NCI-H146 treated with DMSO at 0.1 percent for 48 hours (cell line): ENCODE measurements around the gene GLIPR1.
"Not testable (repeated sequence)": the region's sequence is repeated elsewhere in the genome, so short reads cannot be mapped to it uniquely, and the experiment has no call there.

Experiments used
- DNase-seq: peaks from one replicate; lab custom pipeline; 2025; ENCODE audit not compliant: unreplicated experiment; lab: John Stamatoyannopoulos, UW

GLIPR1 gene

DNA sequence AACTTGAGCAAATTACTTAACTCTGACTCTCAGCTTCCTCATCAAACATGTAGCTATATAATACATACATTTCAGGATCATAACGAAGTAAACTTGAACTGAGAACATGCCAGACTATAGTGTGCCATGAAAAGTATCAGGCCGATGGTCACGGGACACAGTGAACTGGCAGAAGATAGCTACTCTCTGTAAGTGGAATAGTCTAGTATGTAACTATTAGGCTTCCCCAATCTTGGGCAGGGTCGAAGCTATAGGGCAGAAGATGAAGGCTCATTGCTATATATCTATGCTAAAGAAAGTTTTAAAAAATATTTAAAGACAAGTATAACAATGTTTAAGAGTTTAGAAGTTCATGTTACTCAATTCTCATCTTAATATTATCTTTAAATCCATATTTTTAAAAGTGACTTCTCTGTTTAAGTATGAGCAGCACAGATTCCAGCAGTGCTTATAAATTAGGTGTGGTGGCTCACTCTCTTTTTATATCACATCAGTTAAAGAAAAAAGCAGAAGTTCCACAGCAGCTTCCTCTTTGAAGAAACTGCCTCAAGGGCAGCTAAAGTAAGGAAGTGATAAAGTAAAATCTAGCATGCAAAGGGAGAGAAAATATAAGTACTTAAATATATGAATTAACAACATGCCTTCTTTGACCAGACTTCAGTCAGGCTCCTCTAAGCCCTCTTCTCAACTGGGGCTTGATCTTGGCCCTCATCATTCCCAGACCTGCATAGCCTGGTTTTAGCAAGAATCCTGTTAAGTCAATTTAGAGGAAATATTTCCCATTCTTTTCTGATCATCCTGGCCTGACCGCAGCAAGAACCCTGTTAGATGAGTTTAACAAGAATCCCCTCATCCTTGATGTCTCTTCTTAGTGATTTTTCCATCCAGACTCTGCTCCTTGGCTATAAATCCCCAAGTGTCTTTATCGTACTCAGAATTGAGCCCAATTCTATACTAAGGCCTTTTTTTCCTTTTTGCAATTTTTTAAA lies 8.4 kb upstream of the GLIPR1 start:
- DNase-seq = no peak

- DNase-seq = no peak
Observed at GRCh38 chr12:75474116-75474515, 6.4 kb upstream of the GLIPR1 start.

DNA sequence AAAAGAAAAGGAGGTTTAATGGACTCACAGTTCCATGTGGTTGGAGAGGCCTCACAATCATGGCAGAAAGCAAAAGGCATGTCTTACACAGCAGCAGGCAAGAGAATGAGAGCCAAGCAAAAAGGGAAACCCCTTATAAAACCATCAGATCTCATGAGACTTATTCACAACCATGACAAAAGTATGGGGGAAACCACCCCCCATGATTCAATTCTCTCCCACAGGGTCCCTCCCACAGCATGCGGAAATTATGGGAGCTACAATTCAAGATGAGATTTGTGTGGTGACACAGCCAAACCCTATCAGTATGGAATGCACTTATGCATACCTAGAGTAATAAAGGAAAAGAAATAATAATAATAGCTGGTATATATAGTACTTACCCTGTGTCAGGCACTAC lies 4.5 kb upstream of the GLIPR1 start:
- no peak for DNase-seq

DNA sequence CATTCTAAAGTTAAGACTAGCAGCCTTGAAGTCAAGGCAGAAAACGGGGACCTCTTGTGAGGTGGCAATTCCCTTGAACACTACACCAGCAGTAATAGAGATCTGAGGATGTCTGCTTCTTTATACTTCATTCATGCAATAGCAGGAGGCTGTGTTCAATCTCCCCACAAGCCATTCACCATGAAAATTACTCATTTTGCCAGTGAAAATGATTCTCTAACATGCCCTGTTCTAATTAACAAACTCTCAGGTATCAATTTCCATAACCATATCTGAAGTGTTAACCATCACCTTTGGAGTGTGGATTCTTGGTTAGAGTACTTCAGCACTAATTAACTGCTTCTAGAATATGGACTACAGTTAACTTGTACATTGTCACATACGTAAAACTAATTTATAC lies 3.4 kb upstream of the GLIPR1 start:
- DNase-seq = no peak

DNA sequence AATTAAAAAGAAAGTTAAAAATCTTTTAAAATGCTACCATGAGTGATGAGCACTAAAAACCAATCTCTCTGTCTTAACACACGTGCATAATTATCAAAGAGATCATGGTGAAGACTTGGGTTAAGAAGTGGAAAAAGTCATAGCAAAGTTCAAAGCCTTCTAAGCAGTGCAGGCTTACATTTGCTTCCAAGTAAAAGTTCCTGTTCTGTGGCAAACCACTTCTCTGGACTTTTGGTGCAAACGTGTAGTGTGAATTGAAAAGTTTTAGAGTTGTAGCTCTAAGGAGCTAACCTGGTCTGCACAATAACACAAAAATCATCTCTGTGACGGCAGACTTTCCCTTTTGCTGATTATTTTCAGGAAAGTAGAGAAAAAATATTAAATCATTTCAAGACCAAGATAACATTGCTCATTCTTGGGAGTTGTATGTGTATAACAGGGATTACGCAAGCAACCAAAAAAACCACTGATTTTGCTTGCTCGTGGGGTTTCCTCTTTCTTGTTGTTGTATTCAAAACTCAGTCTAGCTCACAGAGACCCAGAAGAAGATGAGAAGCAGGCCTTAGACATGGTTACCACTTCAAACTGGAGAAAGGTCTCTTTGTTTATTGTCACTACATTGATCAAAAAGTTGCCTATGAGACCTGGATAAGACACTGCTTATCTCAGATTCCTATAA lies 2.3 kb upstream of the GLIPR1 start:
- DNase-seq = no peak

DNA sequence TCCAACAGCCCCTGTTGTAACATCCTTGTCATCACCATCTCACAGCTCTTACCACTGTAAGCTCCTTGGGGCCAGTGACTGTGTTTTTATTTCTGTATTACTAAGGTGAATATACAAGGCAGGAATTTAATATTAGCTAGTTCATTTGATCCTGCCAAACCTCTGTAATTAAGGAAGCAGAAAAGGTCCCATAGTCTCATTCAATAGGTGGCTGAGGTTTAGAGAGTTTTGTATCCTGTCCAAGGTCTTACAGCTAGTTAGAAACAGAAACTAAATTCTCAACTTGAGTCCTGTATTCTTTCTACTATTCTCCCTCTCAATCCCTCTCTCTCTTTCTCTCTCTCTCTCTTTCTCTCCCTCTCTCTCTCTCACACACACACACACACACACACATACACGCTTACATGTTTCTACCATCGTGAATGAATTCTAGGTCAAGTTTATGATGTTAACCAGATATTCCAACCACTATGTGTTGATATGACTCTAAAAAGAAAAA lies 543 bp upstream of the GLIPR1 start:
- no peak for DNase-seq

GRCh38 chr12:75481013-75481705 lies 604 bp downstream of the GLIPR1 start:
- DNase-seq = no peak

GRCh38 chr12:75481774-75482173 lies 1.2 kb downstream of the GLIPR1 start:
- DNase-seq = no peak

- no peak for DNase-seq
Observed at GRCh38 chr12:75482646-75483045, 2.1 kb downstream of the GLIPR1 start.

DNA sequence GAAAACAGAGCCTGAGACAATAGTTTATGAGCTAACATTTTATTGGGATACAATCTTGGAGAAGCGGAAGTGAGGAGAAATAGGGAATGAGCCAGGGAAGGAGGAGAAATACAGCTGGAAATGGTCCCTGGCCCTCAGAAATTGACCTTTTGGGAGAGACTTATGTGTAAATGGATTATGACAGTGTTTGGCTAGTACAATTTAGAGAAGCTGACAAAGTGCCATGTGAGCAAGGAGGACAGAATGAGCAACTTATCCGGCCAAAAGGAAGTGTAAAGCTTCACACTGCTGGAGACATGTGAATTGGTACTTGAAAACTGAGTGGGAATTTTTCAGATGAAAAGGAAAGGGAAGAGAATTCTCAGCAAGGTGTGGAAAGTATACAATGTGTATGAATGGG lies 2.9 kb downstream of the GLIPR1 start:
- DNase-seq = no peak

GRCh38 chr12:75484450-75484849 lies 3.9 kb downstream of the GLIPR1 start:
- not testable (repeated sequence) for DNase-seq

GRCh38 chr12:75487308-75487707 lies 6.8 kb downstream of the GLIPR1 start:
- DNase-seq = no peak

DNA sequence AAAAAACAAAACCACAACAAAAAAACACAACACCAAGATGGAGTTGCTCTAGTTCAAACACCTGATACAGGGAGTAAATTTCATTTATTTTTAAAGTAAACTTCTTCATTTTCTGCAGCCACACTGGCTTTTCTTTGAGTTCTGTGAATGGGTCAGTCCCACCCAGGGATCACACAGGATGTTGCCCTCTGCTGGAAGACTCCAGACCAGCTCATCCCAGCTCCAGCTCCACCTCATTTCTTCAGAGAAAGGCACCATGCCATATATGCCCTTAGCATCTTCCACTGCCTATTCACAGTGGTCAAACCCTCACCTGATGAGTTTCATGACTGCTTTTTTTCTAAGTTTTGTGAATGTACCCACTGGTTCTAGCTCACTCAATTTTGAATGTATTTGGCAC lies 8.0 kb downstream of the GLIPR1 start:
- DNase-seq = no peak

DNA sequence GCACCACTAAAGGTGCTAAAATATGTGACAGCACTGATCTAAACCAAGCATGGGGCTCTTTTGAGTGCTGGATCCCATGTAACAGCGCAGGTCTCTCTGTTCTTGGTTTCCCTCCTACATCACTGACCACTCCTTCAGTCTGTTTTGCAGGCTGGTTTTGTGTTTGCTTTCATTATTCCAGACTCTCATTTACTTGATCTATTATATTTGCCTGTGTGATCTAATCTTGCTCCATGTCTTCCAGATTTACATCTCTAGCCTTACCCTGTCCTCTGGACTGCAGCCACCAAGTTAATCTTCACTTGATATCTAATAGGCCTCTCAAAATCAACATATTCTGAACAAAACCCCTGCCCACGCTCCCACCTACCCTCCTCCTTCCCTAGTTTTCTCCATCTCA lies 8.6 kb downstream of the GLIPR1 start:
- no peak for DNase-seq

DNA sequence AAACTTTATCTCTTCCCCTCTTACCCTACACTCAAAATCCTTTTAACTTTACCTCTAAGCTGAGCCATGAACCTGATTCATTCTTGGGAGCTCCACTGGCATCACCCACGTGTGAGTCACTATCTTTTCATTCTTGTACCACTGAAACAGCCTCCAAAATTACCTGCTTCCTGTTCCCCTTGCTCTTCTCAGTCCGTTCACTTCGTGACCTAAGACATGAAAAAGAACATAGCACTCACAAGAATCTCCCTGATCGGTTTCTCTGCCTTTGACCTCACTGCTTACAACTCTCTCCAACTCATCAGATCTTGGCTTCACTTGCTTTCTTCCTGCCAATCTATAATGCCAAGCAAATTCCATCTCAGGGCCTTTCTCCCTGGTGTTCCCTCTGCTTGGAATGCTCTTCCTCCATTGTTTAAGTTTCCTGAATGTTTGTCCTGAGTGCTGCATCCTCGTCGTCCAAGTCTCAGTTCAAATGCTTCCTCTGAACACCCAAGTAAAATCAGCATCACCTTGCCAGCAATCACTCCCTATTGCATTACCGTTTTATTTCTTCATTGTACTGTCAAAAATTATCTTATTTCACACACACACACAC lies 9.2 kb downstream of the GLIPR1 start:
- no peak for DNase-seq

- DNase-seq = no peak
Observed at GRCh38 chr12:75491169-75491568, 10.6 kb downstream of the GLIPR1 start.

DNA sequence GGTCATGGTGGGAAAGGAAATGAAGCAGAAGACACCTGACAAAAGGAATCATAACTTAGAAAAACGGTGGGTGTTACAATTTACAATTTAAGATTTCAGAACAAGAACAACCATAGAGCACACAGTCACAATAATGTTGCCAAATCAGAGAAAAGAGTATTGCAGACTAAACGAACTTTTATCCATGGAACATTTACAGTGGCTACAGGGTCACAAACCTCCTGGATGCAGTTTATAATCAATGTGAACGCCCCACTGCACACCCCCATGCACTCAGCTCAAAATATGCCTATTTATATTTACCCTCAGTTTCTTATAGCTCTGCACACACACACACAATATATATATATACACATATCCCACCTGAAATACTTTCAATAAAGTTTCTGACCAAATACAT lies 22.9 kb downstream of the GLIPR1 start:
- no peak for DNase-seq

DNA sequence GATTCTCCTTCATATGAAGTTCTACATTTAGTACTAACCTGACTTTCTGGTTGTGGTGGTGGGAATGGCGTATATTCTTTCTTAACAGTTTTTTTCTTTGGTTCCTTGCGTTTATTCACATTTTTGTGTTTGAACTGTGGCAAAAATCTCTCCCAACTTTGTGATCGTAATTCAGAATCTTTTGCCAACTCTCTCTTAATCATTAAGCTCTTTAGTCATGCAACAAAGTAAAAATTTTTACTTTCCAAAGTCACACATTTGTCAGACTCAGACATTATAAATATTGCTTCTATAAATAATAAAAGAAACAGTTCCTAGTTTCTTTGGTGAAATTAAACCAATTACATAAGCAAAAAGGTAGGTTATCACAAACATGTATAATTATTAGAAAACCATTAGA lies 23.3 kb downstream of the GLIPR1 start:
- DNase-seq = no peak

GRCh38 chr12:75505706-75506312 lies 25.3 kb downstream of the GLIPR1 start:
- no peak for DNase-seq

GRCh38 chr12:75507086-75507485 lies 26.5 kb downstream of the GLIPR1 start:
- no peak for DNase-seq

GRCh38 chr12:75508159-75508558 lies 27.6 kb downstream of the GLIPR1 start:
- no peak for DNase-seq
